Central memory CD8-positive, alpha-beta T cell (primary cell): ENCODE results near the gene NUAK2.

Source experiments
- ATAC-seq: fragments of 150-1000 bp; cut with Tn5 transposase; replicated peaks from 2 replicates; pipeline ENCODE4 v1.10.0; 2022; ENCODE audit warnings: mild to moderate bottlenecking, moderate FRiP score, moderate number of reproducible peaks; ENCODE audit not compliant: poor library complexity, severe bottlenecking; ENCODE audit errors: extremely low read depth
- DNase-seq, 2 donors: peaks; one replicate each; pipeline ENCODE4 v3.0.0; 2021; ENCODE audit warnings: low spot score in 2 of 2
- H3K27ac Mint-ChIP-seq: one replicate; pipeline ENCODE4 v1.8.0; 2022; ENCODE audit warnings: low read depth, mild to moderate bottlenecking, moderate library complexity, mixed read lengths
- H3K27me3 Mint-ChIP-seq: one replicate; pipeline ENCODE4 v1.8.0; 2022; ENCODE audit warnings: mixed read lengths
- H3K36me3 Mint-ChIP-seq: one replicate; pipeline ENCODE4 v1.8.0; 2022; ENCODE audit warnings: mild to moderate bottlenecking, moderate library complexity, mixed read lengths; ENCODE audit not compliant: insufficient read depth
- H3K4me1 Mint-ChIP-seq: one replicate; pipeline ENCODE4 v1.8.0; 2022; ENCODE audit warnings: mixed read lengths
- H3K4me3 Mint-ChIP-seq: one replicate; pipeline ENCODE4 v1.8.0; 2022; ENCODE audit warnings: mild to moderate bottlenecking, moderate library complexity, mixed read lengths
- H3K9me3 Mint-ChIP-seq: one replicate; pipeline ENCODE4 v1.8.0; 2022; ENCODE audit warnings: mixed read lengths

The NUAK2 gene

GRCh38 chr1:205354259-205355074, 32.9 kb upstream of the NUAK2 start:
- Mint-ChIP-seq H3K27ac (no peak overlapping the region), H3K36me3 (no peaks in the 10 kb centered on the region), H3K27me3 (peaks cover 49% of the 10 kb centered on the region), H3K4me3 (no peak overlapping the region), H3K4me1 (no peaks in the 10 kb centered on the region), H3K9me3 (no peaks in the 10 kb centered on the region)
- DNase-seq (peak; percentile 37 to 44), ATAC-seq (no peak)

- ATAC-seq: no peak
- Mint-ChIP-seq H3K27ac (no peak overlapping the region), H3K27me3 (peaks cover 46% of the 10 kb centered on the region), H3K9me3 (no peaks in the 10 kb centered on the region), H3K36me3 (no peaks in the 10 kb centered on the region), H3K4me1 (no peaks in the 10 kb centered on the region), H3K4me3 (no peak overlapping the region)
- no peak for DNase-seq
These were observed 32.1 kb upstream of the NUAK2 start for GRCh38 chr1:205353612-205354011.

- ATAC-seq: no peak
- Mint-ChIP-seq H3K27ac (no peak overlapping the region), H3K36me3 (no peaks in the 10 kb centered on the region), H3K27me3 (peaks cover 42% of the 10 kb centered on the region), H3K4me3 (no peak overlapping the region), H3K9me3 (no peaks in the 10 kb centered on the region), H3K4me1 (no peaks in the 10 kb centered on the region)
- DNase-seq: no peak
These were observed 31.6 kb upstream of the NUAK2 start for GRCh38 chr1:205353191-205353590.

GRCh38 chr1:205351984-205352713, 30.6 kb upstream of the NUAK2 start:
- no peaks in the 10 kb centered on the region for H3K9me3 Mint-ChIP-seq
- no peak for DNase-seq
- no peak for ATAC-seq
- H3K27me3 Mint-ChIP-seq: peaks cover 37% of the 10 kb centered on the region
- no peak overlapping the region for H3K27ac Mint-ChIP-seq
- H3K36me3 Mint-ChIP-seq: no peaks in the 10 kb centered on the region
- H3K4me1 Mint-ChIP-seq: no peaks in the 10 kb centered on the region
- no peak overlapping the region for H3K4me3 Mint-ChIP-seq

- DNase-seq (no peak), ATAC-seq (no peak)
- no peak overlapping the region for H3K27ac Mint-ChIP-seq
- no peaks in the 10 kb centered on the region for H3K9me3 Mint-ChIP-seq
- no peaks in the 10 kb centered on the region for H3K4me1 Mint-ChIP-seq
- H3K27me3 Mint-ChIP-seq: peaks cover 37% of the 10 kb centered on the region
- no peaks in the 10 kb centered on the region for H3K36me3 Mint-ChIP-seq
- H3K4me3 Mint-ChIP-seq: no peak overlapping the region
These were observed 29.2 kb upstream of the NUAK2 start for GRCh38 chr1:205350691-205351141.

GRCh38 chr1:205350124-205350523, 28.6 kb upstream of the NUAK2 start:
- peaks cover 39% of the 10 kb centered on the region for H3K27me3 Mint-ChIP-seq
- no peak for ATAC-seq
- no peak overlapping the region for H3K4me3 Mint-ChIP-seq
- H3K36me3 Mint-ChIP-seq: no peaks in the 10 kb centered on the region
- no peaks in the 10 kb centered on the region for H3K9me3 Mint-ChIP-seq
- no peak for DNase-seq
- no peaks in the 10 kb centered on the region for H3K4me1 Mint-ChIP-seq
- no peak overlapping the region for H3K27ac Mint-ChIP-seq

GRCh38 chr1:205348554-205349487, 27.3 kb upstream of the NUAK2 start:
- peaks cover 52% of the 10 kb centered on the region for H3K27me3 Mint-ChIP-seq
- DNase-seq: no peak
- H3K4me1 Mint-ChIP-seq: peaks cover 9% of the 10 kb centered on the region
- no peaks in the 10 kb centered on the region for H3K36me3 Mint-ChIP-seq
- no peak for ATAC-seq
- no peak overlapping the region for H3K27ac Mint-ChIP-seq
- no peaks in the 10 kb centered on the region for H3K9me3 Mint-ChIP-seq
- no peak overlapping the region for H3K4me3 Mint-ChIP-seq

- no peak overlapping the region for H3K4me3 Mint-ChIP-seq
- DNase-seq (no peak), ATAC-seq (no peak)
- H3K36me3 Mint-ChIP-seq: no peaks in the 10 kb centered on the region
- peaks cover 14% of the 10 kb centered on the region for H3K4me1 Mint-ChIP-seq
- H3K27me3 Mint-ChIP-seq: peaks cover 63% of the 10 kb centered on the region
- H3K27ac Mint-ChIP-seq: no peak overlapping the region
- H3K9me3 Mint-ChIP-seq: no peaks in the 10 kb centered on the region
These were observed 25.5 kb upstream of the NUAK2 start for GRCh38 chr1:205346956-205347574.

- no peaks in the 10 kb centered on the region for H3K36me3 Mint-ChIP-seq
- no peaks in the 10 kb centered on the region for H3K9me3 Mint-ChIP-seq
- H3K27me3 Mint-ChIP-seq: peaks cover 66% of the 10 kb centered on the region
- no peak overlapping the region for H3K27ac Mint-ChIP-seq
- ATAC-seq: no peak
- H3K4me3 Mint-ChIP-seq: no peak overlapping the region
- no peak for DNase-seq
- H3K4me1 Mint-ChIP-seq: peaks cover 14% of the 10 kb centered on the region
These were observed 24.2 kb upstream of the NUAK2 start for GRCh38 chr1:205345761-205346160.

- no peaks in the 10 kb centered on the region for H3K9me3 Mint-ChIP-seq
- peak overlapping the region; percentile 67 for H3K4me3 Mint-ChIP-seq
- DNase-seq (no peak), ATAC-seq (peak; percentile 69)
- peaks cover 14% of the 10 kb centered on the region for H3K4me1 Mint-ChIP-seq
- H3K27ac Mint-ChIP-seq: no peak overlapping the region
- H3K27me3 Mint-ChIP-seq: peaks cover 55% of the 10 kb centered on the region
- H3K36me3 Mint-ChIP-seq: no peaks in the 10 kb centered on the region
These were observed 22.8 kb upstream of the NUAK2 start for GRCh38 chr1:205344066-205344928.

- ATAC-seq (peak; percentile 4), DNase-seq (no peak)
- Mint-ChIP-seq H3K9me3 (no peaks in the 10 kb centered on the region), H3K27ac (no peak overlapping the region), H3K27me3 (peaks cover 61% of the 10 kb centered on the region), H3K36me3 (no peaks in the 10 kb centered on the region), H3K4me1 (peaks cover 14% of the 10 kb centered on the region), H3K4me3 (peak overlapping the region; percentile 67)
These were observed 22.0 kb upstream of the NUAK2 start for GRCh38 chr1:205343431-205344065.
